Measurements from ENCODE around the gene EYA3. TPM values are rescaled to one million over a fixed set of nuclear protein-coding genes. Genes with fewer than 3 reads are reported as not detected.

EYA3 gene
- total and polyA plus RNA-seq, 5 donors from 2014 or later, result 3.0 to 18.5 (median 3.8) TPM

GRCh38 chr1:28130901-28131300 is 42.5 kb upstream of the EYA3 start:
- Mint-ChIP-seq H3K9me3 (peaks cover 0 to 2% (median 0%) of the 10 kb centered on the region in 7 donors), H3K4me1 (no peaks in the 10 kb centered on the region), H3K36me3 (peaks cover 4% of the 10 kb centered on the region), H3K27ac (no peak overlapping the region), H3K4me3 (no peak overlapping the region), H3K27me3 (peaks cover 31% of the 10 kb centered on the region)
- DNase-seq (no peak), ATAC-seq (ENCODE audit: low read depth in 2 of 2) (no peak)
- no peaks in the 10 kb centered on the region for H3K4me1 ChIP-seq (ENCODE audit: control insufficient read depth, insufficient read depth, low read length, poor library complexity, severe bottlenecking)
- H3K4me3 ChIP-seq (ENCODE audit: low read depth, low read length), result no peak overlapping the region
- no peaks in the 10 kb centered on the region for H3K9me3 ChIP-seq (ENCODE audit: control insufficient read depth in 2 of 2, low read length in 2 of 2)
- peaks cover 12% of the 10 kb centered on the region for H3K27me3 ChIP-seq (ENCODE audit: control insufficient read depth, insufficient read depth, low read length)
- no peaks in the 10 kb centered on the region for H3K36me3 ChIP-seq (ENCODE audit: control insufficient read depth, insufficient read depth, low read length)
- no peak overlapping the region for H3K27ac ChIP-seq (ENCODE audit: insufficient read depth, low read length, poor library complexity, severe bottlenecking)

- no peak overlapping the region for H3K4me3 ChIP-seq (ENCODE audit: low read depth, low read length)
- no peaks in the 10 kb centered on the region for H3K4me1 ChIP-seq (ENCODE audit: control insufficient read depth, insufficient read depth, low read length, poor library complexity, severe bottlenecking)
- Mint-ChIP-seq H3K4me3 (no peak overlapping the region), H3K27me3 (peaks cover 34% of the 10 kb centered on the region), H3K4me1 (no peaks in the 10 kb centered on the region), H3K36me3 (peaks cover 4% of the 10 kb centered on the region), H3K9me3 (peaks cover 0 to 2% (median 0%) of the 10 kb centered on the region in 7 donors), H3K27ac (no peak overlapping the region)
- no peak overlapping the region for H3K27ac ChIP-seq (ENCODE audit: insufficient read depth, low read length, poor library complexity, severe bottlenecking)
- no peak for ATAC-seq (ENCODE audit: low read depth in 2 of 2)
- no peaks in the 10 kb centered on the region for H3K9me3 ChIP-seq (ENCODE audit: control insufficient read depth in 2 of 2, low read length in 2 of 2)
- no peak for DNase-seq
- H3K36me3 ChIP-seq (ENCODE audit: control insufficient read depth, insufficient read depth, low read length), result no peaks in the 10 kb centered on the region
- H3K27me3 ChIP-seq (ENCODE audit: control insufficient read depth, insufficient read depth, low read length), result peaks cover 12% of the 10 kb centered on the region
Measured at GRCh38 chr1:28129150-28129549, 40.7 kb upstream of the EYA3 start.

GRCh38 chr1:28127617-28128257 is 39.3 kb upstream of the EYA3 start:
- Mint-ChIP-seq H3K36me3 (no peaks in the 10 kb centered on the region), H3K4me3 (no peak overlapping the region), H3K27ac (no peak overlapping the region), H3K9me3 (peaks cover 0 to 1% (median 0%) of the 10 kb centered on the region in 7 donors), H3K4me1 (no peaks in the 10 kb centered on the region), H3K27me3 (peaks cover 30% of the 10 kb centered on the region)
- no peaks in the 10 kb centered on the region for H3K9me3 ChIP-seq (ENCODE audit: control insufficient read depth in 2 of 2, low read length in 2 of 2)
- peaks cover 12% of the 10 kb centered on the region for H3K27me3 ChIP-seq (ENCODE audit: control insufficient read depth, insufficient read depth, low read length)
- no peak overlapping the region for H3K27ac ChIP-seq (ENCODE audit: insufficient read depth, low read length, poor library complexity, severe bottlenecking)
- DNase-seq (no peak), ATAC-seq (ENCODE audit: low read depth in 2 of 2) (no peak)
- H3K4me1 ChIP-seq (ENCODE audit: control insufficient read depth, insufficient read depth, low read length, poor library complexity, severe bottlenecking), result no peaks in the 10 kb centered on the region
- no peaks in the 10 kb centered on the region for H3K36me3 ChIP-seq (ENCODE audit: control insufficient read depth, insufficient read depth, low read length)
- H3K4me3 ChIP-seq (ENCODE audit: low read depth, low read length), result no peak overlapping the region

- H3K36me3 Mint-ChIP-seq, result no peaks in the 10 kb centered on the region
- no peaks in the 10 kb centered on the region for H3K9me3 Mint-ChIP-seq
- peaks cover 30% of the 10 kb centered on the region for H3K27me3 Mint-ChIP-seq
- no peak overlapping the region for H3K27ac Mint-ChIP-seq
- ATAC-seq (ENCODE audit: low read depth in 2 of 2), result no peak
- Histone ChIP-seq H3K27ac (ENCODE audit: insufficient read depth, low read length, poor library complexity, severe bottlenecking) (no peak overlapping the region), H3K27me3 (ENCODE audit: control insufficient read depth, insufficient read depth, low read length) (peaks cover 12% of the 10 kb centered on the region), H3K9me3 (ENCODE audit: control insufficient read depth in 2 of 2, low read length in 2 of 2) (no peaks in the 10 kb centered on the region), H3K36me3 (ENCODE audit: control insufficient read depth, insufficient read depth, low read length) (no peaks in the 10 kb centered on the region), H3K4me1 (ENCODE audit: control insufficient read depth, insufficient read depth, low read length, poor library complexity, severe bottlenecking) (no peaks in the 10 kb centered on the region), H3K4me3 (ENCODE audit: low read depth, low read length) (no peak overlapping the region)
- DNase-seq, result no peak
- H3K4me3 Mint-ChIP-seq, result no peak overlapping the region
- H3K4me1 Mint-ChIP-seq, result no peaks in the 10 kb centered on the region
Measured at GRCh38 chr1:28126783-28127490, 38.5 kb upstream of the EYA3 start.

- Mint-ChIP-seq H3K27me3 (peaks cover 30% of the 10 kb centered on the region), H3K36me3 (no peaks in the 10 kb centered on the region), H3K27ac (no peak overlapping the region), H3K4me1 (no peaks in the 10 kb centered on the region), H3K9me3 (no peaks in the 10 kb centered on the region), H3K4me3 (no peak overlapping the region)
- no peaks in the 10 kb centered on the region for H3K9me3 ChIP-seq (ENCODE audit: control insufficient read depth in 2 of 2, low read length in 2 of 2)
- peaks cover 12% of the 10 kb centered on the region for H3K27me3 ChIP-seq (ENCODE audit: control insufficient read depth, insufficient read depth, low read length)
- ATAC-seq (ENCODE audit: low read depth in 2 of 2), result no peak
- H3K36me3 ChIP-seq (ENCODE audit: control insufficient read depth, insufficient read depth, low read length), result no peaks in the 10 kb centered on the region
- no peak for DNase-seq
- no peaks in the 10 kb centered on the region for H3K4me1 ChIP-seq (ENCODE audit: control insufficient read depth, insufficient read depth, low read length, poor library complexity, severe bottlenecking)
- no peak overlapping the region for H3K27ac ChIP-seq (ENCODE audit: insufficient read depth, low read length, poor library complexity, severe bottlenecking)
- H3K4me3 ChIP-seq (ENCODE audit: low read depth, low read length), result no peak overlapping the region
Measured at GRCh38 chr1:28126212-28126611, 37.8 kb upstream of the EYA3 start.

GRCh38 chr1:28123461-28123961 is 35.1 kb upstream of the EYA3 start:
- Mint-ChIP-seq H3K4me3 (no peak overlapping the region), H3K27ac (no peak overlapping the region), H3K9me3 (peaks cover 0 to 3% (median 0%) of the 10 kb centered on the region in 7 donors), H3K27me3 (peaks cover 35% of the 10 kb centered on the region), H3K4me1 (no peaks in the 10 kb centered on the region), H3K36me3 (no peaks in the 10 kb centered on the region)
- H3K4me3 ChIP-seq (ENCODE audit: low read depth, low read length), result no peak overlapping the region
- no peak for DNase-seq
- no peaks in the 10 kb centered on the region for H3K4me1 ChIP-seq (ENCODE audit: control insufficient read depth, insufficient read depth, low read length, poor library complexity, severe bottlenecking)
- peaks cover 10% of the 10 kb centered on the region for H3K27me3 ChIP-seq (ENCODE audit: control insufficient read depth, insufficient read depth, low read length)
- H3K9me3 ChIP-seq (ENCODE audit: control insufficient read depth in 2 of 2, low read length in 2 of 2), result no peaks in the 10 kb centered on the region
- no peak overlapping the region for H3K27ac ChIP-seq (ENCODE audit: insufficient read depth, low read length, poor library complexity, severe bottlenecking)
- ATAC-seq (ENCODE audit: low read depth in 2 of 2), result no peak
- H3K36me3 ChIP-seq (ENCODE audit: control insufficient read depth, insufficient read depth, low read length), result no peaks in the 10 kb centered on the region

- Histone ChIP-seq H3K27ac (ENCODE audit: insufficient read depth, low read length, poor library complexity, severe bottlenecking) (no peak overlapping the region), H3K36me3 (ENCODE audit: control insufficient read depth, insufficient read depth, low read length) (no peaks in the 10 kb centered on the region), H3K4me1 (ENCODE audit: control insufficient read depth, insufficient read depth, low read length, poor library complexity, severe bottlenecking) (no peaks in the 10 kb centered on the region), H3K27me3 (ENCODE audit: control insufficient read depth, insufficient read depth, low read length) (peaks cover 5% of the 10 kb centered on the region), H3K4me3 (ENCODE audit: low read depth, low read length) (no peak overlapping the region), H3K9me3 (ENCODE audit: control insufficient read depth in 2 of 2, low read length in 2 of 2) (no peaks in the 10 kb centered on the region)
- DNase-seq (no peak), ATAC-seq (ENCODE audit: low read depth in 2 of 2) (no peak)
- Mint-ChIP-seq H3K4me1 (no peaks in the 10 kb centered on the region), H3K4me3 (no peak overlapping the region), H3K27me3 (peaks cover 27% of the 10 kb centered on the region), H3K9me3 (peaks cover 0 to 3% (median 0%) of the 10 kb centered on the region in 7 donors), H3K36me3 (no peaks in the 10 kb centered on the region), H3K27ac (no peak overlapping the region)
Measured at GRCh38 chr1:28122183-28122582, 33.8 kb upstream of the EYA3 start.
